Ishikawa (cell line): Measurements from ENCODE around the gene FNDC8.

Source experiments
- CEBPB ChIP-seq: IDR thresholded peaks from 2 replicates; pipeline ENCODE4 v1.6.1; 2012
- CREB1 ChIP-seq: IDR thresholded peaks from 2 replicates; pipeline ENCODE4 v1.6.1; 2012; ENCODE audit warnings: low read depth
- EGR1 ChIP-seq: IDR thresholded peaks from 2 replicates; pipeline ENCODE4 v1.6.1; 2012
- EP300 ChIP-seq: IDR thresholded peaks from 2 replicates; pipeline ENCODE4 v1.6.1; 2012; ENCODE audit warnings: borderline replicate concordance
- FOXM1 ChIP-seq: IDR thresholded peaks from 2 replicates; pipeline ENCODE4 v1.6.1; 2012; ENCODE audit warnings: low read depth, borderline replicate concordance
- MAX ChIP-seq: IDR thresholded peaks from 2 replicates; pipeline ENCODE4 v1.6.1; 2012
- NFIC ChIP-seq: IDR thresholded peaks from 2 replicates; pipeline ENCODE4 v1.6.1; 2012
- RAD21 ChIP-seq: IDR thresholded peaks from 2 replicates; pipeline ENCODE4 v1.6.1; 2012; ENCODE audit warnings: low read depth
- REST ChIP-seq: IDR thresholded peaks from 2 replicates; pipeline ENCODE4 v1.6.1; 2012; ENCODE audit warnings: low read depth, mild to moderate bottlenecking
- TAF1 ChIP-seq: IDR thresholded peaks from 2 replicates; pipeline ENCODE4 v1.6.1; 2012; ENCODE audit warnings: low read depth, mild to moderate bottlenecking
- TCF12 ChIP-seq: IDR thresholded peaks from 2 replicates; pipeline ENCODE4 v1.6.1; 2012; ENCODE audit warnings: low read depth
- TEAD4 ChIP-seq: IDR thresholded peaks from 2 replicates; pipeline ENCODE4 v1.6.1; 2012
- USF1 ChIP-seq: IDR thresholded peaks from 2 replicates; pipeline ENCODE4 v1.6.1; 2012
- YY1 ChIP-seq: IDR thresholded peaks from 2 replicates; pipeline ENCODE4 v1.6.1; 2012; ENCODE audit warnings: low read depth
- ZBTB7A ChIP-seq: IDR thresholded peaks from 2 replicates; pipeline ENCODE4 v1.6.1; 2012; ENCODE audit warnings: low read depth

The FNDC8 gene

GRCh38 chr17:35088356-35088880 lies 33.0 kb upstream of the FNDC8 start:
- TF ChIP-seq EP300, result no peak
- TF ChIP-seq MAX, result no peak
- no peak for TF ChIP-seq USF1
- no peak for TF ChIP-seq FOXM1
- TF ChIP-seq CEBPB, result no peak
- no peak for TF ChIP-seq CREB1
- no peak for TF ChIP-seq REST
- no peak for TF ChIP-seq TCF12
- TF ChIP-seq TAF1, result 0 out of 2 replicates have a peak, but pooled peaks have one; percentile 21
- no peak for TF ChIP-seq ZBTB7A
- TF ChIP-seq YY1, result no peak; the same call in 1 of the 2 replicates
- TF ChIP-seq TEAD4, result 0 out of 2 replicates have a peak, but pooled peaks have one; percentile 9
- TF ChIP-seq EGR1, result no peak

GRCh38 chr17:35088881-35089585 lies 32.4 kb upstream of the FNDC8 start:
- TF ChIP-seq YY1, result 0 out of 2 replicates have a peak, but pooled peaks have one; percentile 35
- TF ChIP-seq RAD21, result peak; percentile 53; the same call in 1 of the 2 replicates
- no peak for TF ChIP-seq TAF1
- TF ChIP-seq MAX, result peak; percentile 34; the same call in 1 of the 2 replicates

- TF ChIP-seq EGR1 (no peak), TCF12 (no peak), FOXM1 (no peak)
Measured at GRCh38 chr17:35089586-35090296, 31.7 kb upstream of the FNDC8 start.

- TF ChIP-seq TAF1, result no peak
- TF ChIP-seq FOXM1, result no peak
- TF ChIP-seq ZBTB7A, result no peak
- TF ChIP-seq EP300, result no peak
- TF ChIP-seq RAD21, result no peak
Measured at GRCh38 chr17:35094902-35095301, 26.5 kb upstream of the FNDC8 start.

GRCh38 chr17:35095741-35096140 lies 25.7 kb upstream of the FNDC8 start:
- TF ChIP-seq ZBTB7A (no peak), NFIC (no peak), CREB1 (no peak), YY1 (no peak), EGR1 (no peak), REST (no peak), FOXM1 (no peak), USF1 (no peak), TEAD4 (no peak), CEBPB (no peak), EP300 (no peak), RAD21 (no peak), TCF12 (no peak), TAF1 (no peak), MAX (no peak)

GRCh38 chr17:35097776-35098175 lies 23.6 kb upstream of the FNDC8 start:
- TF ChIP-seq RAD21, result no peak
- no peak for TF ChIP-seq EGR1
- TF ChIP-seq FOXM1, result no peak
- TF ChIP-seq ZBTB7A, result no peak
- TF ChIP-seq TEAD4, result no peak
- TF ChIP-seq EP300, result no peak
- no peak for TF ChIP-seq MAX
- TF ChIP-seq YY1, result no peak
- TF ChIP-seq USF1, result no peak
- TF ChIP-seq CREB1, result no peak
- no peak for TF ChIP-seq NFIC
- no peak for TF ChIP-seq REST
- no peak for TF ChIP-seq CEBPB
